NCI-H2107 (cell line): ENCODE measurements around the gene FAM227B.
"Not testable (repeated sequence)": the region's sequence is repeated elsewhere in the genome, so short reads cannot be mapped to it uniquely, and the experiment has no call there.

Source experiments
- DNase-seq: peaks from one replicate; lab custom pipeline; 2025; lab: John Stamatoyannopoulos, UW

Gene FAM227B

GRCh38 chr15:49492830-49493229 is 127.8 kb downstream of the FAM227B start:
- DNase-seq, result no peak

- DNase-seq, result no peak
Measured at GRCh38 chr15:49492151-49492550, 128.5 kb downstream of the FAM227B start.

GRCh38 chr15:49490966-49491365 is 129.7 kb downstream of the FAM227B start:
- no peak for DNase-seq

GRCh38 chr15:49485401-49485800 is 135.2 kb downstream of the FAM227B start:
- DNase-seq, result not testable (repeated sequence)

GRCh38 chr15:49478982-49479381 is 141.6 kb downstream of the FAM227B start:
- not testable (repeated sequence) for DNase-seq

- DNase-seq, result not testable (repeated sequence)
Measured at GRCh38 chr15:49478021-49478420, 142.6 kb downstream of the FAM227B start.

GRCh38 chr15:49473031-49473430 is 147.6 kb downstream of the FAM227B start:
- no peak for DNase-seq

GRCh38 chr15:49472338-49472737 is 148.3 kb downstream of the FAM227B start:
- DNase-seq, result no peak

GRCh38 chr15:49471733-49472132 is 148.9 kb downstream of the FAM227B start:
- DNase-seq, result no peak

- not testable (repeated sequence) for DNase-seq
Measured at GRCh38 chr15:49471248-49471647, 149.4 kb downstream of the FAM227B start.

GRCh38 chr15:49468481-49468839 is 152.2 kb downstream of the FAM227B start:
- DNase-seq, result no peak

- no peak for DNase-seq
Measured at GRCh38 chr15:49467746-49468480, 152.7 kb downstream of the FAM227B start.

- DNase-seq, result no peak
Measured at GRCh38 chr15:49466119-49466518, 154.5 kb downstream of the FAM227B start.

GRCh38 chr15:49464522-49464921 is 156.1 kb downstream of the FAM227B start:
- no peak for DNase-seq

GRCh38 chr15:49462232-49462844 is 158.3 kb downstream of the FAM227B start:
- DNase-seq, result no peak

GRCh38 chr15:49460411-49460941 is 160.1 kb downstream of the FAM227B start:
- no peak for DNase-seq

- DNase-seq, result no peak
Measured at GRCh38 chr15:49458145-49458544, 162.5 kb downstream of the FAM227B start.

- no peak for DNase-seq
Measured at GRCh38 chr15:49456166-49456565, 164.5 kb downstream of the FAM227B start.

GRCh38 chr15:49452595-49452994 is 168.0 kb downstream of the FAM227B start:
- no peak for DNase-seq

- DNase-seq, result no peak
Measured at GRCh38 chr15:49441816-49442215, 178.8 kb downstream of the FAM227B start.

- DNase-seq, result no peak
Measured at GRCh38 chr15:49441356-49441755, 179.3 kb downstream of the FAM227B start.

GRCh38 chr15:49439678-49440395 is 180.8 kb downstream of the FAM227B start:
- DNase-seq, result no peak
